ENCODE data around the gene C4BPA. TPM values are rescaled to one million over a fixed set of nuclear protein-coding genes. Genes with fewer than 3 reads are reported as not detected.

Gene C4BPA
- total RNA-seq, 1 experiment from 2014 or later = not detected

DNA sequence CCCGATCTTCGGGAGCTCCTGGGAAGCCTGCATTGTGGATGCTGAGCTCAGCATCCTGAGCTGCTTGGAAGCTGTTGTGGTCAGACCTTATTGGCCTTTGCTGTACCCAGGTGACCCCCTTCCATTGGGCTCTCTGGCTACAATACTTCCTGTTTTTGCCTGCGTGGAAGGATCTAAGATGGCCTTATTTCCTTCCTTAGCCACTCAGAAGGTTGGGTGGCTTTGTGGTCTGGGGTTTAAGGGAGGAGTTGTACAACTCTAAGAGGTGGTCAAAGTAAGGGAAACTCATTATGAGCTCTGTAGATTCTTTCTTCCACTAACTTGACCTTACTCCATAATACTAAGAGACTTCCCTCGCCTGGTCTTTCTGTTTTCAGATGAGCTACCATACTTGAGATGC lies 33.2 kb upstream of the C4BPA start:
- no CpG with 5 or more reads among the region's 4 CpGs for WGBS (ENCODE audit: extremely low coverage, insufficient read length, low lambda C conversion rate)

More for the DNA sequence above, 33.2 kb upstream of the C4BPA start:
- no peak overlapping the region for H2AFZ ChIP-seq (ENCODE audit: low read length)
- H2AK5ac ChIP-seq (ENCODE audit: insufficient read length, low read length) = no peak overlapping the region
- no peak for DNase-seq
- no peak overlapping the region for H2BK5ac ChIP-seq (ENCODE audit: insufficient read length, low read length)
- no peak overlapping the region for H2BK120ac ChIP-seq (ENCODE audit: low read depth, low read length, poor library complexity, severe bottlenecking)
- H3K4me1 ChIP-seq (ENCODE audit: insufficient read depth, low read length) = no peaks in the 10 kb centered on the region
- no peak overlapping the region for H4K5ac ChIP-seq (ENCODE audit: insufficient read length, low read depth, low read length)
- no peak overlapping the region for H4K91ac ChIP-seq (ENCODE audit: insufficient read length, low read depth, low read length)
- H3K4me3 Mint-ChIP-seq = no peak overlapping the region
- no peak overlapping the region for H3K27ac ChIP-seq (ENCODE audit: insufficient read length, low read depth, low read length)
- H3T11ph ChIP-seq (ENCODE audit: low read length) = no peak overlapping the region
- H3K14ac ChIP-seq (ENCODE audit: insufficient read depth, low read length) = no peak overlapping the region
- H3K27me3 Mint-ChIP-seq (ENCODE audit: low read depth) = no peaks in the 10 kb centered on the region
- no peak for TF ChIP-seq CTCF (conservative IDR thresholded peaks at IDR 0.05)
- H3K4ac ChIP-seq (ENCODE audit: low read depth, low read length) = no peak overlapping the region
- no peaks in the 10 kb centered on the region for H3K9me3 ChIP-seq (ENCODE audit: control insufficient read depth, low read depth, low read length)
- no peaks in the 10 kb centered on the region for H3K4me1 Mint-ChIP-seq
- H4K20me1 ChIP-seq (ENCODE audit: control insufficient read depth, insufficient read depth, insufficient read length) = no peaks in the 10 kb centered on the region
- H3K27ac Mint-ChIP-seq = peak overlapping the region in 1 of 3 experiments; percentile 47; a peak in 1 of 7 replicates
- no peak overlapping the region for H3K23ac ChIP-seq (ENCODE audit: insufficient read length, low read depth, low read length)
- no peak overlapping the region for H2BK20ac ChIP-seq (ENCODE audit: low read depth, low read length, poor library complexity, severe bottlenecking)
- H3K36me3 Mint-ChIP-seq (ENCODE audit: insufficient read depth in 1 of 3, low read depth in 3 of 3) = peaks cover 4 to 26% (median 25%) of the 10 kb centered on the region in 3 experiments; a peak in 6 of 7 replicates
- H3K27me3 ChIP-seq (ENCODE audit: insufficient read depth, low read length) = no peaks in the 10 kb centered on the region
- no peaks in the 10 kb centered on the region for H3K9me3 Mint-ChIP-seq
- H2BK12ac ChIP-seq (ENCODE audit: insufficient read length, low read depth, low read length) = no peak overlapping the region
- no peak overlapping the region for H3K4me2 ChIP-seq (ENCODE audit: insufficient read depth, insufficient read length, low read length)
- no peak overlapping the region for H3K18ac ChIP-seq (ENCODE audit: insufficient read length, low read depth, low read length)
- H3K79me1 ChIP-seq (ENCODE audit: insufficient read depth, low read depth, low read length, poor library complexity, severe bottlenecking) = no peaks in the 10 kb centered on the region
- H4K8ac ChIP-seq (replicated peaks; ENCODE audit: insufficient read length, low read depth, low read length) = no peak overlapping the region
- H2BK15ac ChIP-seq (ENCODE audit: low read depth, low read length) = no peak overlapping the region
- no peaks in the 10 kb centered on the region for H3K23me2 ChIP-seq (ENCODE audit: insufficient read length, low read depth, low read length, poor library complexity, severe bottlenecking)
- H3K79me2 ChIP-seq (ENCODE audit: insufficient read depth, low read length) = no peaks in the 10 kb centered on the region
- H3K56ac ChIP-seq (ENCODE audit: insufficient read length, low read depth, low read length) = no peak overlapping the region
- H3K9ac ChIP-seq (ENCODE audit: extremely low read depth, insufficient read length, low read length) = no peak overlapping the region

Measured in H9 (cell line).